Measurements from ENCODE around the gene CCL22. TPM values are rescaled to one million over a fixed set of nuclear protein-coding genes. Genes with fewer than 3 reads are reported as not detected.
"Not testable (repeated sequence)": the region's sequence is repeated elsewhere in the genome, so short reads cannot be mapped to it uniquely, and the experiment has no call there.

CCL22 gene
- total and polyA plus RNA-seq, 5 donors from 2014 or later = not detected

- H3K36me3 ChIP-seq (ENCODE audit: control insufficient read depth, insufficient read depth, low read length) = no peaks in the 10 kb centered on the region
- no peaks in the 10 kb centered on the region for H3K9me3 ChIP-seq (ENCODE audit: control insufficient read depth in 2 of 2, low read length in 2 of 2)
- no peak overlapping the region for H3K27ac ChIP-seq (ENCODE audit: insufficient read depth, low read length, poor library complexity, severe bottlenecking)
- Mint-ChIP-seq H3K36me3 (peaks cover 3% of the 10 kb centered on the region), H3K27ac (no peak overlapping the region), H3K9me3 (peaks cover 0 to 3% (median 0%) of the 10 kb centered on the region in 7 donors), H3K4me3 (peak overlapping the region in 2 of 4 donors; percentile 7 to 70), H3K27me3 (peaks cover 40% of the 10 kb centered on the region), H3K4me1 (peaks cover 0 to 5% (median 1%) of the 10 kb centered on the region in 4 donors)
- H3K4me3 ChIP-seq (ENCODE audit: low read depth, low read length) = no peak overlapping the region
- no peaks in the 10 kb centered on the region for H3K27me3 ChIP-seq (ENCODE audit: control insufficient read depth, insufficient read depth, low read length)
- ATAC-seq (ENCODE audit: low read depth in 2 of 2) = no peak
- DNase-seq = no peak
- no peaks in the 10 kb centered on the region for H3K4me1 ChIP-seq (ENCODE audit: control insufficient read depth, insufficient read depth, low read length, poor library complexity, severe bottlenecking)
Observed at GRCh38 chr16:57341441-57342303, 16.9 kb upstream of the CCL22 start.

- Mint-ChIP-seq H3K27me3 (peaks cover 42% of the 10 kb centered on the region), H3K27ac (peak overlapping the region in 1 of 3 donors; percentile 60)
- not testable (repeated sequence) for H3K9me3 Mint-ChIP-seq; H3K4me3 Mint-ChIP-seq; H3K27me3 ChIP-seq (ENCODE audit: control insufficient read depth, insufficient read depth, low read length); H3K4me1 ChIP-seq (ENCODE audit: control insufficient read depth, insufficient read depth, low read length, poor library complexity, severe bottlenecking); H3K27ac ChIP-seq (ENCODE audit: insufficient read depth, low read length, poor library complexity, severe bottlenecking); ATAC-seq (ENCODE audit: low read depth in 2 of 2); H3K36me3 Mint-ChIP-seq; H3K9me3 ChIP-seq (ENCODE audit: control insufficient read depth in 2 of 2, low read length in 2 of 2); DNase-seq; H3K4me3 ChIP-seq (ENCODE audit: low read depth, low read length); H3K4me1 Mint-ChIP-seq; H3K36me3 ChIP-seq (ENCODE audit: control insufficient read depth, insufficient read depth, low read length)
Observed at GRCh38 chr16:57342606-57343005, 16.0 kb upstream of the CCL22 start.

GRCh38 chr16:57343221-57343620, 15.4 kb upstream of the CCL22 start:
- no peak overlapping the region for H3K4me3 Mint-ChIP-seq
- Histone ChIP-seq H3K4me3 (ENCODE audit: low read depth, low read length) (no peak overlapping the region), H3K27me3 (ENCODE audit: control insufficient read depth, insufficient read depth, low read length) (no peaks in the 10 kb centered on the region), H3K9me3 (ENCODE audit: control insufficient read depth in 2 of 2, low read length in 2 of 2) (no peaks in the 10 kb centered on the region), H3K27ac (ENCODE audit: insufficient read depth, low read length, poor library complexity, severe bottlenecking) (no peak overlapping the region), H3K36me3 (ENCODE audit: control insufficient read depth, insufficient read depth, low read length) (no peaks in the 10 kb centered on the region), H3K4me1 (ENCODE audit: control insufficient read depth, insufficient read depth, low read length, poor library complexity, severe bottlenecking) (no peaks in the 10 kb centered on the region)
- no peak for ATAC-seq (ENCODE audit: low read depth in 2 of 2)
- DNase-seq = no peak
- peaks cover 3% of the 10 kb centered on the region for H3K36me3 Mint-ChIP-seq
- H3K4me1 Mint-ChIP-seq = peaks cover 0 to 5% (median 1%) of the 10 kb centered on the region in 4 donors
- H3K27me3 Mint-ChIP-seq = peaks cover 47% of the 10 kb centered on the region
- H3K27ac Mint-ChIP-seq = peak overlapping the region in 1 of 3 donors; percentile 60
- peaks cover 0 to 5% (median 2%) of the 10 kb centered on the region in 7 donors for H3K9me3 Mint-ChIP-seq

GRCh38 chr16:57344094-57344493, 14.5 kb upstream of the CCL22 start:
- not testable (repeated sequence) for H3K4me1 Mint-ChIP-seq; H3K9me3 ChIP-seq (ENCODE audit: control insufficient read depth in 2 of 2, low read length in 2 of 2); H3K27me3 ChIP-seq (ENCODE audit: control insufficient read depth, insufficient read depth, low read length); H3K4me3 ChIP-seq (ENCODE audit: low read depth, low read length); H3K27ac ChIP-seq (ENCODE audit: insufficient read depth, low read length, poor library complexity, severe bottlenecking); H3K4me1 ChIP-seq (ENCODE audit: control insufficient read depth, insufficient read depth, low read length, poor library complexity, severe bottlenecking); H3K27ac Mint-ChIP-seq; H3K36me3 Mint-ChIP-seq; H3K9me3 Mint-ChIP-seq; ATAC-seq (ENCODE audit: low read depth in 2 of 2); H3K4me3 Mint-ChIP-seq; H3K36me3 ChIP-seq (ENCODE audit: control insufficient read depth, insufficient read depth, low read length); DNase-seq
- H3K27me3 Mint-ChIP-seq = peaks cover 48% of the 10 kb centered on the region

- Mint-ChIP-seq H3K27me3 (peaks cover 48% of the 10 kb centered on the region), H3K27ac (no peak overlapping the region), H3K4me3 (no peak overlapping the region), H3K4me1 (peaks cover 0 to 12% (median 4%) of the 10 kb centered on the region in 4 donors), H3K36me3 (peaks cover 3% of the 10 kb centered on the region), H3K9me3 (peaks cover 0 to 5% (median 2%) of the 10 kb centered on the region in 7 donors)
- Histone ChIP-seq H3K27me3 (ENCODE audit: control insufficient read depth, insufficient read depth, low read length) (peaks cover 3% of the 10 kb centered on the region), H3K9me3 (ENCODE audit: control insufficient read depth in 2 of 2, low read length in 2 of 2) (no peaks in the 10 kb centered on the region), H3K36me3 (ENCODE audit: control insufficient read depth, insufficient read depth, low read length) (no peaks in the 10 kb centered on the region), H3K4me3 (ENCODE audit: low read depth, low read length) (no peak overlapping the region), H3K27ac (ENCODE audit: insufficient read depth, low read length, poor library complexity, severe bottlenecking) (no peak overlapping the region), H3K4me1 (ENCODE audit: control insufficient read depth, insufficient read depth, low read length, poor library complexity, severe bottlenecking) (no peaks in the 10 kb centered on the region)
- ATAC-seq (ENCODE audit: low read depth in 2 of 2) = no peak
- no peak for DNase-seq
Observed at GRCh38 chr16:57345021-57345420, 13.6 kb upstream of the CCL22 start.

GRCh38 chr16:57345666-57346204, 12.8 kb upstream of the CCL22 start:
- Histone ChIP-seq H3K27ac (ENCODE audit: insufficient read depth, low read length, poor library complexity, severe bottlenecking) (no peak overlapping the region), H3K9me3 (ENCODE audit: control insufficient read depth in 2 of 2, low read length in 2 of 2) (no peaks in the 10 kb centered on the region), H3K4me1 (ENCODE audit: control insufficient read depth, insufficient read depth, low read length, poor library complexity, severe bottlenecking) (no peaks in the 10 kb centered on the region), H3K27me3 (ENCODE audit: control insufficient read depth, insufficient read depth, low read length) (peaks cover 6% of the 10 kb centered on the region), H3K36me3 (ENCODE audit: control insufficient read depth, insufficient read depth, low read length) (no peaks in the 10 kb centered on the region), H3K4me3 (ENCODE audit: low read depth, low read length) (no peak overlapping the region)
- peaks cover 3% of the 10 kb centered on the region for H3K36me3 Mint-ChIP-seq
- H3K4me1 Mint-ChIP-seq = peaks cover 0 to 12% (median 4%) of the 10 kb centered on the region in 4 donors
- no peak overlapping the region for H3K4me3 Mint-ChIP-seq
- H3K9me3 Mint-ChIP-seq = peaks cover 0 to 5% (median 2%) of the 10 kb centered on the region in 7 donors
- peaks cover 52% of the 10 kb centered on the region for H3K27me3 Mint-ChIP-seq
- ATAC-seq (ENCODE audit: low read depth in 2 of 2) (no peak), DNase-seq (no peak)
- H3K27ac Mint-ChIP-seq = no peak overlapping the region

GRCh38 chr16:57347858-57348257, 10.7 kb upstream of the CCL22 start:
- Histone ChIP-seq H3K9me3 (ENCODE audit: control insufficient read depth in 2 of 2, low read length in 2 of 2) (no peaks in the 10 kb centered on the region), H3K4me1 (ENCODE audit: control insufficient read depth, insufficient read depth, low read length, poor library complexity, severe bottlenecking) (no peaks in the 10 kb centered on the region), H3K4me3 (ENCODE audit: low read depth, low read length) (no peak overlapping the region), H3K27ac (ENCODE audit: insufficient read depth, low read length, poor library complexity, severe bottlenecking) (no peak overlapping the region), H3K36me3 (ENCODE audit: control insufficient read depth, insufficient read depth, low read length) (no peaks in the 10 kb centered on the region), H3K27me3 (ENCODE audit: control insufficient read depth, insufficient read depth, low read length) (peaks cover 12% of the 10 kb centered on the region)
- H3K36me3 Mint-ChIP-seq = no peaks in the 10 kb centered on the region
- peaks cover 55% of the 10 kb centered on the region for H3K27me3 Mint-ChIP-seq
- no peak for ATAC-seq (ENCODE audit: low read depth in 2 of 2)
- DNase-seq = no peak
- peaks cover 0 to 12% (median 4%) of the 10 kb centered on the region in 4 donors for H3K4me1 Mint-ChIP-seq
- H3K4me3 Mint-ChIP-seq = no peak overlapping the region
- H3K27ac Mint-ChIP-seq = no peak overlapping the region
- peaks cover 0 to 5% (median 2%) of the 10 kb centered on the region in 7 donors for H3K9me3 Mint-ChIP-seq
